ENCODE measurements around the gene TMEM108.

The TMEM108 gene

GRCh38 chr3:133113927-133114597 is 75.9 kb downstream of the TMEM108 start:
- no peak for DNase-seq (ENCODE audit: low spot score)
- peaks cover 6% of the 10 kb centered on the region for H3K27me3 Mint-ChIP-seq (ENCODE audit: low read depth)
- H3K4me3 Mint-ChIP-seq: no peak overlapping the region
- H3K4me1 Mint-ChIP-seq (ENCODE audit: low read depth): no peaks in the 10 kb centered on the region
- no peaks in the 10 kb centered on the region for H3K36me3 Mint-ChIP-seq (ENCODE audit: low read depth)
- no peak overlapping the region for H3K27ac Mint-ChIP-seq
- H3K9me3 Mint-ChIP-seq: no peaks in the 10 kb centered on the region

- DNase-seq (ENCODE audit: low spot score): no peak
- Mint-ChIP-seq H3K9me3 (no peaks in the 10 kb centered on the region), H3K4me3 (no peak overlapping the region), H3K36me3 (ENCODE audit: low read depth) (no peaks in the 10 kb centered on the region), H3K27ac (no peak overlapping the region), H3K4me1 (ENCODE audit: low read depth) (no peaks in the 10 kb centered on the region), H3K27me3 (ENCODE audit: low read depth) (peaks cover 6% of the 10 kb centered on the region)
Measured at GRCh38 chr3:133115176-133115575, 77.0 kb downstream of the TMEM108 start.

DNA sequence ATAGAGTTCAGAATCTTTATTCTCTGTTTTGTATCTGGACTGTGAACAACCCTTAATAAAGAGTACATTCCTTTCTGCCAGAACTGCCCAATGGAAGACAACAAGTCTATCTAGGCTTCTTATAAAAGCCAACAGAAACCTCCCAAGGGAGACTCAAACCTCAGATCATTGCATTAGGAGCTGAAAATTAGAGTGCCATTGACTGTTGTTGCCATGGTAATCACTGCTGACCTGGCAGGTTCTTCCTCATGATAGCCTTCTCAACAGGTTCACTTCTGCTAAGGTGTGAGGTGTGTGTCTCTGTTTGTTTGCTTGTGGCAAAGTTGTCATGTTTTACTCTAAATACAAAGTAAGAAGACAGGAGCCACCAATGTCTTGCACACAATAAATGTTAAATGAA is 79.2 kb downstream of the TMEM108 start:
- Mint-ChIP-seq H3K27ac (no peak overlapping the region), H3K36me3 (ENCODE audit: low read depth) (no peaks in the 10 kb centered on the region), H3K4me1 (ENCODE audit: low read depth) (no peaks in the 10 kb centered on the region), H3K9me3 (no peaks in the 10 kb centered on the region), H3K27me3 (ENCODE audit: low read depth) (peaks cover 2% of the 10 kb centered on the region), H3K4me3 (no peak overlapping the region)
- DNase-seq (ENCODE audit: low spot score): no peak

GRCh38 chr3:133119176-133119575 is 81.0 kb downstream of the TMEM108 start:
- Mint-ChIP-seq H3K27ac (no peak overlapping the region), H3K36me3 (ENCODE audit: low read depth) (no peaks in the 10 kb centered on the region), H3K4me1 (ENCODE audit: low read depth) (no peaks in the 10 kb centered on the region), H3K27me3 (ENCODE audit: low read depth) (peaks cover 2% of the 10 kb centered on the region), H3K4me3 (no peak overlapping the region), H3K9me3 (no peaks in the 10 kb centered on the region)
- no peak for DNase-seq (ENCODE audit: low spot score)

GRCh38 chr3:133121450-133121849 is 83.3 kb downstream of the TMEM108 start:
- no peaks in the 10 kb centered on the region for H3K9me3 Mint-ChIP-seq

DNA sequence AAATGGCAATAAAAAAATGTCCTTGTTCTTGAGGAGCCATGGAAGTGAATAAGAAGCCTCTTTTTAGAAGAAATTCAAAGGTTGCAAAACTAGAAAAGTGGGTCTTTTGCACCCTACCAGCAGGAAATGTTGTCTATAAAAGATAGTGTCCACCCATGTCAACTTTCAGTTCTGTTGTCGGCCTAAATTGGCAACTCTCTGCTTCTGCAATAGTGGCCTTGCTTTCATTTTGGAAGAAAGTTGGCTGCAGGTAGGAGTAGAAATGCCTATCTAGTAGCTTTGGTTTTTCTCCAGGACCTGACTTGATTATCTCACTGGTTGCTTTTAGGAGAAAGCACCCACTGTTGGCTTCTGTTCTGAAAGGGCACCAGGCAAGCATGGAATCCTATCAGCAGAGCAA is 85.4 kb downstream of the TMEM108 start:
- DNase-seq (ENCODE audit: low spot score): no peak
- no peaks in the 10 kb centered on the region for H3K9me3 Mint-ChIP-seq
- H3K27me3 Mint-ChIP-seq (ENCODE audit: low read depth): peaks cover 2% of the 10 kb centered on the region
- H3K27ac Mint-ChIP-seq: no peak overlapping the region
- no peaks in the 10 kb centered on the region for H3K36me3 Mint-ChIP-seq (ENCODE audit: low read depth)
- H3K4me1 Mint-ChIP-seq (ENCODE audit: low read depth): no peaks in the 10 kb centered on the region
- no peak overlapping the region for H3K4me3 Mint-ChIP-seq

More at GRCh38 chr3:133121450-133121849, 83.3 kb downstream of the TMEM108 start:
- H3K4me3 Mint-ChIP-seq: no peak overlapping the region
- no peaks in the 10 kb centered on the region for H3K4me1 Mint-ChIP-seq (ENCODE audit: low read depth)
- no peak overlapping the region for H3K27ac Mint-ChIP-seq
- peaks cover 2% of the 10 kb centered on the region for H3K27me3 Mint-ChIP-seq (ENCODE audit: low read depth)
- H3K36me3 Mint-ChIP-seq (ENCODE audit: low read depth): no peaks in the 10 kb centered on the region
- no peak for DNase-seq (ENCODE audit: low spot score)

DNA sequence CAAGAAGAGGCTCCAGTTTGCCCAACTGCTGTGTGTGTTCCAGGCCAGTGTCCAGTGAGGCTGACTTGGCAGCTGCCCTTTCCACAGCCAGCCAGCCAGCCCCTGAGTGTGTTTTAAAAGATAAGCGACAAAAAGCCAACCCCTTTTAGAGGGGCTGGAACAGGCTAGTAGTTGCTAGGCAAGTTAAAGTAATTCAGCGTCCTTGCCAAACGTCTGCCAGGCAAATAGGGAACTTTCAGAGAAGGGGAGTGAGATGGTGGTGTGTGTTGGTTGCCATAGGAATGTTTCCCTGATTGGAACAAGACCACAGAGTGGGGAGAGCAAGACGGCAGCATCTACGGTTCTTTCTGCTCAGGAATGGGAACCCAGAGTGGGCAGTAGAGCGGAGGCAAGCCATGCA is 86.3 kb downstream of the TMEM108 start:
- no peaks in the 10 kb centered on the region for H3K9me3 Mint-ChIP-seq
- H3K27ac Mint-ChIP-seq: no peak overlapping the region
- H3K27me3 Mint-ChIP-seq (ENCODE audit: low read depth): peaks cover 2% of the 10 kb centered on the region
- H3K4me3 Mint-ChIP-seq: no peak overlapping the region
- no peaks in the 10 kb centered on the region for H3K36me3 Mint-ChIP-seq (ENCODE audit: low read depth)
- no peak for DNase-seq (ENCODE audit: low spot score)
- no peaks in the 10 kb centered on the region for H3K4me1 Mint-ChIP-seq (ENCODE audit: low read depth)

- no peaks in the 10 kb centered on the region for H3K36me3 Mint-ChIP-seq (ENCODE audit: low read depth)
- H3K27ac Mint-ChIP-seq: no peak overlapping the region
- H3K27me3 Mint-ChIP-seq (ENCODE audit: low read depth): peaks cover 2% of the 10 kb centered on the region
- no peak overlapping the region for H3K4me3 Mint-ChIP-seq
- no peak for DNase-seq (ENCODE audit: low spot score)
- no peaks in the 10 kb centered on the region for H3K4me1 Mint-ChIP-seq (ENCODE audit: low read depth)
- no peaks in the 10 kb centered on the region for H3K9me3 Mint-ChIP-seq
Measured at GRCh38 chr3:133125171-133125570, 87.0 kb downstream of the TMEM108 start.

DNA sequence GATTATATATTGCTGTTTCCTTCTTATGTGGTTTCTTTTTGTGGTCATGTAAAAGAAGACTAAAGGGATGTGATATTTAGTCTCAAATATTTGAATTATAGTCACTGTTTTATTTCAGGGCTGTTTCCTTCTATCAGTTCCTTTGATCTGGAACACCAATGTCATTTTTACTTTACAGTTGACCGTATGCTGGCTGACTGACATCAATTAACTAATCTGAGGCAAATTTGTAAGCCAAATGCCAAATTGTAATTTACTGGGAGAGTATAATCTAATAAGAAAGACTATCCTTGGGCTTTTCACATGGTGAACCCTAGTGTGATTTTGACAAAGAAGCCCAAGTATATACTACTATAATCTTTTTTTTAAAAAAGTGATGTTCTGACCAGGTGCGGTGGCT is 87.6 kb downstream of the TMEM108 start:
- Mint-ChIP-seq H3K4me1 (ENCODE audit: low read depth) (no peaks in the 10 kb centered on the region), H3K4me3 (no peak overlapping the region), H3K27ac (no peak overlapping the region), H3K27me3 (ENCODE audit: low read depth) (peaks cover 2% of the 10 kb centered on the region), H3K36me3 (ENCODE audit: low read depth) (no peaks in the 10 kb centered on the region), H3K9me3 (no peaks in the 10 kb centered on the region)
- DNase-seq (ENCODE audit: low spot score): no peak

DNA sequence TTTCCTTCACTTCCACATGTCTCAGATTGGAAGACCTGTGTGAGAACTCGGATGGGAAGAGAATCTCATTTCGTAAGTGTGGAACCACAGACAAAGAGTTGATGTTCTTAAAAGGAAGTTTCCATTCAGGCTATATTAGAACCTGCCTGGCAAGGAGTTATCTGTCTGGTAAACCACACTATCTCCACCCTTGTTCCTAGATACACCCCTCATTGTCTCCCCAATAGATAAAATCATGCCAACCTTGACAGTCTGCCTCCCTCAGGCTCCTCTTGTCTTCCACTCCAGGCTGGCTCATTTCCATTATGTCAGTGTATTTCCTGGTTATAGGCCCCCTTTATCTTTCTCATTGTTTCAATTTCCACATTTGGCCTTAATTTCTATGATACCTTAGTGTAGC is 89.2 kb downstream of the TMEM108 start:
- H3K27ac Mint-ChIP-seq: no peak overlapping the region
- no peaks in the 10 kb centered on the region for H3K36me3 Mint-ChIP-seq (ENCODE audit: low read depth)
- DNase-seq (ENCODE audit: low spot score): no peak
- H3K27me3 Mint-ChIP-seq (ENCODE audit: low read depth): no peaks in the 10 kb centered on the region
- no peaks in the 10 kb centered on the region for H3K4me1 Mint-ChIP-seq (ENCODE audit: low read depth)
- H3K9me3 Mint-ChIP-seq: no peaks in the 10 kb centered on the region
- H3K4me3 Mint-ChIP-seq: no peak overlapping the region

GRCh38 chr3:133130168-133130567 is 92.0 kb downstream of the TMEM108 start:
- DNase-seq (ENCODE audit: low spot score): no peak
- no peaks in the 10 kb centered on the region for H3K9me3 Mint-ChIP-seq
- H3K4me1 Mint-ChIP-seq (ENCODE audit: low read depth): no peaks in the 10 kb centered on the region
- peaks cover 2% of the 10 kb centered on the region for H3K27me3 Mint-ChIP-seq (ENCODE audit: low read depth)
- no peak overlapping the region for H3K27ac Mint-ChIP-seq
- no peaks in the 10 kb centered on the region for H3K36me3 Mint-ChIP-seq (ENCODE audit: low read depth)
- H3K4me3 Mint-ChIP-seq: no peak overlapping the region

GRCh38 chr3:133135306-133135705 is 97.1 kb downstream of the TMEM108 start:
- no peaks in the 10 kb centered on the region for H3K4me1 Mint-ChIP-seq (ENCODE audit: low read depth)
- no peaks in the 10 kb centered on the region for H3K9me3 Mint-ChIP-seq
- peaks cover 2% of the 10 kb centered on the region for H3K27me3 Mint-ChIP-seq (ENCODE audit: low read depth)

GRCh38 chr3:133136114-133137041 is 98.2 kb downstream of the TMEM108 start:
- Mint-ChIP-seq H3K4me1 (ENCODE audit: low read depth) (no peaks in the 10 kb centered on the region), H3K4me3 (no peak overlapping the region), H3K36me3 (ENCODE audit: low read depth) (no peaks in the 10 kb centered on the region), H3K27ac (no peak overlapping the region), H3K27me3 (ENCODE audit: low read depth) (peaks cover 2% of the 10 kb centered on the region), H3K9me3 (no peaks in the 10 kb centered on the region)
- no peak for DNase-seq (ENCODE audit: low spot score)

More at GRCh38 chr3:133135306-133135705, 97.1 kb downstream of the TMEM108 start:
- H3K27ac Mint-ChIP-seq: no peak overlapping the region
- no peak overlapping the region for H3K4me3 Mint-ChIP-seq
- H3K36me3 Mint-ChIP-seq (ENCODE audit: low read depth): no peaks in the 10 kb centered on the region
- DNase-seq (ENCODE audit: low spot score): no peak
